ENCODE data around the gene IMMP2L. TPM values are rescaled to one million over a fixed set of nuclear protein-coding genes. Genes with fewer than 3 reads are reported as not detected.
A peak's percentile ranks its signal among the peaks of the same experiment; 100 is the strongest.

IMMP2L gene
- total and polyA plus RNA-seq, 2 of the 8 experiments (the other 6 are each of a cell fraction or from before 2014, with no cell fraction given) = 2.3 to 10.1 TPM

GRCh38 chr7:110804501-110804900 lies 757.8 kb downstream of the IMMP2L start:
- ChIA-PET POLR2A (ENCODE audit: partially characterized antibody) (no interaction called here), CTCF (ENCODE audit: partially characterized antibody) (no interaction called here)
- Histone ChIP-seq H3K9ac (replicated peaks in 1 of 4; ENCODE audit: extremely low read depth in 1 of 4, low read depth in 3 of 4, low read length in 3 of 4) (no peak overlapping the region), H3K79me1 (ENCODE audit: low read depth, low read length) (no peaks in the 10 kb centered on the region), H2AK5ac (ENCODE audit: low read depth, low read length) (no peak overlapping the region), H2BK5ac (ENCODE audit: low read depth, low read length) (no peak overlapping the region), H3K27me3 (replicated peaks in 1 of 4; ENCODE audit: control insufficient read depth in 3 of 4, extremely low read depth in 1 of 4, insufficient read depth in 3 of 4, low read length in 3 of 4) (no peaks in the 10 kb centered on the region), H3K27ac (ENCODE audit: low read depth, low read length) (no peak overlapping the region), H3K18ac (ENCODE audit: extremely low read depth, low read length) (no peak overlapping the region), H4K8ac (ENCODE audit: extremely low read depth, insufficient read depth, low read length) (no peak overlapping the region), H3K23ac (ENCODE audit: insufficient read length) (no peak overlapping the region), H3K4ac (replicated peaks; ENCODE audit: insufficient read length, low read depth, low read length) (no peak overlapping the region), H2BK20ac (ENCODE audit: low read length) (no peak overlapping the region), H4K20me1 (replicated peaks in 1 of 2; ENCODE audit: control insufficient read depth in 1 of 2, insufficient read depth in 2 of 2, low read length in 2 of 2) (no peaks in the 10 kb centered on the region), H2BK120ac (replicated peaks; ENCODE audit: low read depth, low read length) (no peak overlapping the region), H3K4me1 (replicated peaks in 1 of 4; ENCODE audit: control insufficient read depth in 3 of 4, insufficient read depth in 4 of 4, low read length in 3 of 4) (peaks cover 0 to 4% (median 2%) of the 10 kb centered on the region in 4 experiments; a peak in 1 of 7 replicates), H3K36me3 (ENCODE audit: control insufficient read depth in 2 of 4, insufficient read depth in 4 of 4, low read length in 3 of 4) (no peaks in the 10 kb centered on the region), H2BK15ac (ENCODE audit: low read length) (no peak overlapping the region), H3K23me2 (ENCODE audit: low read depth, low read length) (no peaks in the 10 kb centered on the region), H2AFZ (ENCODE audit: low read length) (peak overlapping the region; percentile 17; the same call in 1 of the 2 replicates), H3K14ac (ENCODE audit: insufficient read length) (no peak overlapping the region), H4K5ac (ENCODE audit: insufficient read length, low read depth, low read length) (no peak overlapping the region), H3K4me3 (ENCODE audit: extremely low read depth in 1 of 4, insufficient read depth in 2 of 4, low read depth in 3 of 4, low read length in 4 of 4) (no peak overlapping the region), H4K91ac (replicated peaks; ENCODE audit: insufficient read length, low read length) (no peak overlapping the region), H2BK12ac (ENCODE audit: low read depth, low read length) (peak overlapping the region; percentile 62; the same call in 1 of the 2 replicates), H3K56ac (replicated peaks; ENCODE audit: insufficient read length, low read depth, low read length) (no peak overlapping the region), H3K9me3 (ENCODE audit: insufficient read depth in 2 of 2, low read depth in 1 of 2, low read length in 1 of 2) (no peaks in the 10 kb centered on the region), H3K4me2 (ENCODE audit: insufficient read depth in 1 of 2, low read depth in 2 of 2, low read length in 2 of 2) (no peak overlapping the region), H3K79me2 (ENCODE audit: control insufficient read depth in 1 of 2, insufficient read depth in 2 of 2, low read length in 2 of 2) (no peaks in the 10 kb centered on the region)
- DNase-seq (ENCODE audit: low read depth in 1 of 2, low spot score in 2 of 2) = peak in 1 of 2 experiments; percentile 46
- TF ChIP-seq KDM1A (IDR thresholded peaks at IDR 0.05; ENCODE audit: borderline replicate concordance, low read length) (no peak), MAX (IDR thresholded peaks at IDR 0.05) (no peak), SUZ12 (IDR thresholded peaks at IDR 0.05; ENCODE audit: low read length) (no peak), KDM5A (IDR thresholded peaks at IDR 0.05; ENCODE audit: low read length) (no peak)
- FAIRE-seq = no peak
- WGBS, 2 experiments (ENCODE audit: extremely low coverage in 1 of 2, insufficient coverage in 1 of 2, insufficient read length in 1 of 2, insufficient replicate concordance in 2 of 2, low coverage in 1 of 2, low lambda C conversion rate in 2 of 2, missing lambda C conversion rate in 1 of 2) = 82% methylated on average over 5 of the region's 5 CpGs; no CpG with 5 or more reads in 1 of the 2 experiments

Measured in H1 (cell line).